Astrocyte (in vitro differentiated cells and primary cell): ENCODE data around the gene PTPRT.

Source experiments
- EZH2 ChIP-seq: IDR thresholded peaks from 2 replicates; pipeline ENCODE4 v1.6.1; 2012; ENCODE audit warnings: mild to moderate bottlenecking, low read length, inconsistent platforms; ENCODE audit not compliant: insufficient read depth
- TF ChIP-seq, protein P1 (sequence below): IDR thresholded peaks from 2 replicates; pipeline ENCODE4 v1.5.1; 2011; ENCODE audit warnings: low read depth, mild to moderate bottlenecking, inconsistent platforms, low read length, moderate library complexity; ENCODE audit not compliant: insufficient read depth

DNA sequence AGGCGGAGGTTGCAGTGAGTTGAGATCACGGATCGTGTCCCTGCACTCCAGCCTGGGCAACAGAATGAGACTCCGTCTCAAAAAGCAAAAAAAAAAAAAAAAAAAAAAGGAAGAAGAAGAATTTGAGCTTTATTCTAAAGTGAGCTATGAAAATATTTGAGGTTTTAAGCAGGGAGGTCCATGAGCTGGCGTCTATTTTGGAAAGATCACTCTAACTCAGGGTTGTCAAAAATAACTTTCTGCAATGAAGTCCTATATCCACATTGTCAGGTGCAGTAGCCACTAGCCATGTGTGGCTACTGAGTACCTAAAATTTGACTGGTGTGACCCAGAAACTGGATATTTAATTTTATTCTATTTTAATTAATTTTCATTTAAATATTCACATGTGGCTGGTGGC lies 217.1 kb downstream of the PTPRT start:
- TF ChIP-seq, protein P1, sequence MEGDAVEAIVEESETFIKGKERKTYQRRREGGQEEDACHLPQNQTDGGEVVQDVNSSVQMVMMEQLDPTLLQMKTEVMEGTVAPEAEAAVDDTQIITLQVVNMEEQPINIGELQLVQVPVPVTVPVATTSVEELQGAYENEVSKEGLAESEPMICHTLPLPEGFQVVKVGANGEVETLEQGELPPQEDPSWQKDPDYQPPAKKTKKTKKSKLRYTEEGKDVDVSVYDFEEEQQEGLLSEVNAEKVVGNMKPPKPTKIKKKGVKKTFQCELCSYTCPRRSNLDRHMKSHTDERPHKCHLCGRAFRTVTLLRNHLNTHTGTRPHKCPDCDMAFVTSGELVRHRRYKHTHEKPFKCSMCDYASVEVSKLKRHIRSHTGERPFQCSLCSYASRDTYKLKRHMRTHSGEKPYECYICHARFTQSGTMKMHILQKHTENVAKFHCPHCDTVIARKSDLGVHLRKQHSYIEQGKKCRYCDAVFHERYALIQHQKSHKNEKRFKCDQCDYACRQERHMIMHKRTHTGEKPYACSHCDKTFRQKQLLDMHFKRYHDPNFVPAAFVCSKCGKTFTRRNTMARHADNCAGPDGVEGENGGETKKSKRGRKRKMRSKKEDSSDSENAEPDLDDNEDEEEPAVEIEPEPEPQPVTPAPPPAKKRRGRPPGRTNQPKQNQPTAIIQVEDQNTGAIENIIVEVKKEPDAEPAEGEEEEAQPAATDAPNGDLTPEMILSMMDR, result no peak
- TF ChIP-seq EZH2, result no peak
